Sigmoid colon (tissue), 7 donors: ENCODE results near the gene CAPZA1. TPM values are rescaled to one million over a fixed set of nuclear protein-coding genes. Genes with fewer than 3 reads are reported as not detected.
A peak's percentile ranks its signal among the peaks of the same experiment; 100 is the strongest.
"Not testable (repeated sequence)": the region's sequence is repeated elsewhere in the genome, so short reads cannot be mapped to it uniquely, and the experiment has no call there.

Experiments
- DNase-seq: peaks from one replicate; pipeline ENCODE4 v3.0.0-alpha.2; 2019
- H3K27ac ChIP-seq, 4 donors: fragments of 200-600 bp; sonication (generic); one replicate each; pipeline ENCODE4 v1.5.1; 2016 to 2019; ENCODE audit warnings: mild to moderate bottlenecking in 1 of 4
- H3K27me3 ChIP-seq, 3 donors: fragments of 200-600 bp; sonication (generic); one replicate each; pipeline ENCODE4 v1.5.1; 2019; ENCODE audit warnings: mild to moderate bottlenecking in 1 of 3
- H3K36me3 ChIP-seq, 4 donors: fragments of 200-600 bp; sonication (generic); one replicate each; pipeline ENCODE4 v1.5.1; 2016 to 2019
- H3K4me1 ChIP-seq, 4 donors: fragments of 200-600 bp; sonication (generic); one replicate each; pipeline ENCODE4 v1.5.1; 2017 to 2019
- H3K4me3 ChIP-seq, 4 donors: fragments of 200-600 bp; sonication (generic); one replicate each; pipeline ENCODE4 v1.5.1; 2017 to 2019; ENCODE audit warnings: mild to moderate bottlenecking in 2 of 4, moderate library complexity in 1 of 4
- H3K9me3 ChIP-seq, 4 donors: fragments of 200-600 bp in 3 of 4; sonication (generic) in 3 of 4; one replicate each; pipeline versions ENCODE4 v1.5.1 to v1.6.1; 2013 to 2019
- EP300 ChIP-seq, 4 donors: sonication (generic); formaldehyde crosslinking; IDR thresholded peaks; one replicate each; pipeline ENCODE4 v1.6.1; 2017; ENCODE audit warnings: antibody characterized with exemption in 4 of 4
- POLR2A ChIP-seq, 2 donors: fragments of 450-650 bp; IDR thresholded peaks; one replicate each; pipeline ENCODE4 v1.6.1; 2016; ENCODE audit warnings: antibody characterized with exemption in 2 of 2, mild to moderate bottlenecking in 2 of 2, moderate library complexity in 2 of 2
- POLR2AphosphoS5 ChIP-seq, 4 donors: sonication (generic); formaldehyde crosslinking; IDR thresholded peaks; one replicate each; pipeline ENCODE4 v1.6.1; 2017; ENCODE audit warnings: antibody characterized with exemption in 4 of 4
- WGBS, 2 donors: extraction: QIAGEN DNeasy Blood & Tissue Kit; methylation state at CpG; one replicate each; pipeline ENCODE4 v1.1.7; 2013; 5-methylcytosine and 5-hydroxymethylcytosine counted together
- intact Hi-C: fragments of 100-400 bp; cut with DNase I; formaldehyde crosslinking; loops from one replicate; pipeline ENCODE4 v1.15.1; 2023
- polyA plus RNA-seq, 3 donors: library from polyadenylated mRNA; stranded (reverse); fragments of 200-250 nt; gene quantifications; one replicate each; pipeline ENCODE4 v1.2.3, GENCODE V29; 2013
- total RNA-seq, 4 donors: library from RNA; depleted of rRNA; stranded (reverse); fragments of >200 nt; gene quantifications; one replicate each; pipeline ENCODE4 v1.1.0, GENCODE V29; 2016
- TF ChIP-seq, protein P1 (sequence below), 4 experiments: fragments of 450-650 bp in 3 of 4; fragments of 200-600 bp in 1 of 4; IDR thresholded peaks; one replicate each; pipeline ENCODE4 v1.5.1; 2016 to 2019; ENCODE audit warnings: antibody characterized with exemption in 4 of 4, mild to moderate bottlenecking in 3 of 4, moderate library complexity in 2 of 4
- donor health status: healthy with polysubstance abuse.
- donor health status: Bipolar disorder and iron deficiency.
- donor health status: healthy.

The CAPZA1 gene
- total and polyA plus RNA-seq, 7 donors = 75.9 to 160 (median 90.6) TPM

GRCh38 chr1:112634367-112634766, 14.7 kb downstream of the CAPZA1 start:
- Histone ChIP-seq H3K27me3 (no peaks in the 10 kb centered on the region), H3K36me3 (no peaks in the 10 kb centered on the region), H3K4me1 (peaks cover 0 to 72% (median 35%) of the 10 kb centered on the region in 4 donors), H3K4me3 (no peak overlapping the region), H3K27ac (no peak overlapping the region), H3K9me3 (no peaks in the 10 kb centered on the region)
- DNase-seq = no peak
- intact Hi-C loops = no loop called here
- no peak for TF ChIP-seq EP300 (IDR thresholded peaks at IDR 0.05)

GRCh38 chr1:112636056-112636455, 16.4 kb downstream of the CAPZA1 start:
- H3K4me3 ChIP-seq = no peak overlapping the region
- H3K4me1 ChIP-seq = peaks cover 0 to 55% (median 32%) of the 10 kb centered on the region in 4 donors
- no peak for TF ChIP-seq POLR2A (IDR thresholded peaks at IDR 0.05)
- intact Hi-C loops = no loop called here
- H3K36me3 ChIP-seq = no peaks in the 10 kb centered on the region
- H3K27me3 ChIP-seq = no peaks in the 10 kb centered on the region
- DNase-seq = no peak
- 78 to 79% methylated on average over 2 of the region's 2 CpGs for WGBS, 2 donors
- H3K27ac ChIP-seq = peak overlapping the region in 1 of 4 donors; percentile 5
- H3K9me3 ChIP-seq = no peaks in the 10 kb centered on the region

GRCh38 chr1:112636597-112637253, 17.1 kb downstream of the CAPZA1 start:
- peaks cover 0 to 48% (median 32%) of the 10 kb centered on the region in 4 donors for H3K4me1 ChIP-seq
- peak overlapping the region in 1 of 4 donors; percentile 5 for H3K27ac ChIP-seq

DNA sequence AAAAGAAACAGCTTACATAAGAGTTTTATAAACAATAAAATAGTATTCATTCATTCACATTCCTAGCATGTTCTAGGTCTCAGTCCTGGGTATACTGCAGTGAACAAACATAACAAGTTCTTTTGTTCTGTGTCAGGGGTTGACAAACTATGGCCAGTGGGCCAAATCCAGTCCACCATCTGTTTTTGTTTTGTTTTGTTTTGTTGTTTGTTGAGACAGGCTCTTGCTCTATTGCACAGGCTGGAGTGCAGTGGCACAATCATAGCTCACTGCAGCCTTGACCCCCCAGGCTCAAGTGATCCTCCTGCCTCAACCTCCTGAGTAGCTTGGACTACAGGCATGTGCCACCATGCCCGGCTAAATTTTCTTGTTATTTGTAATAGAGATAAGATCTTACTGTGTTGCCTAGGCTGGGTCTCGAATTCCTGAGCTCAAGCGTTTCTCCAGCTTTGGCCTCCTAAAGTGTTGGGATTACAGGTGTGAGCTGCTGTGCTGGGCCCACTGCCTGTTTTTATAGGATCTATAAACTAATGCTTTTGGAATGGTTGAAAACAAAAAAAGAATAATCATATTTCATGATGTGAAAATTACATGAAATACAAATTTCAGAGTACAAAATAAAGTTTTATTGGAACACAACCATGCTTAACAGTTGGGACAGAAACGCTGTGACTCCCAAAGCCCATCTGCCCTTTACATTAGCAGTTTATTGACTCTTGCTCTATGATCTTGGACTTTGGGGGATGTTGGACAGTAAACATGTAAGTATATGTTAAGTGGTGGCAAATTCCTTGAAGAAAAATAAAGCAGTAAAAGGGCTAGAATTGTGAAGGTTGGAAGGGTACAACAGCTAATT, 17.9 kb downstream of the CAPZA1 start:
- 84 to 86% methylated on average over 4 of the region's 4 CpGs for WGBS, 2 donors
- DNase-seq = no peak
- Histone ChIP-seq H3K36me3 (no peaks in the 10 kb centered on the region), H3K4me1 (peaks cover 0 to 42% (median 32%) of the 10 kb centered on the region in 4 donors), H3K27ac (peak overlapping the region in 1 of 4 donors; percentile 14), H3K9me3 (no peaks in the 10 kb centered on the region), H3K27me3 (no peaks in the 10 kb centered on the region), H3K4me3 (no peak overlapping the region)
- intact Hi-C loops = no loop called here
- TF ChIP-seq, protein P1, sequence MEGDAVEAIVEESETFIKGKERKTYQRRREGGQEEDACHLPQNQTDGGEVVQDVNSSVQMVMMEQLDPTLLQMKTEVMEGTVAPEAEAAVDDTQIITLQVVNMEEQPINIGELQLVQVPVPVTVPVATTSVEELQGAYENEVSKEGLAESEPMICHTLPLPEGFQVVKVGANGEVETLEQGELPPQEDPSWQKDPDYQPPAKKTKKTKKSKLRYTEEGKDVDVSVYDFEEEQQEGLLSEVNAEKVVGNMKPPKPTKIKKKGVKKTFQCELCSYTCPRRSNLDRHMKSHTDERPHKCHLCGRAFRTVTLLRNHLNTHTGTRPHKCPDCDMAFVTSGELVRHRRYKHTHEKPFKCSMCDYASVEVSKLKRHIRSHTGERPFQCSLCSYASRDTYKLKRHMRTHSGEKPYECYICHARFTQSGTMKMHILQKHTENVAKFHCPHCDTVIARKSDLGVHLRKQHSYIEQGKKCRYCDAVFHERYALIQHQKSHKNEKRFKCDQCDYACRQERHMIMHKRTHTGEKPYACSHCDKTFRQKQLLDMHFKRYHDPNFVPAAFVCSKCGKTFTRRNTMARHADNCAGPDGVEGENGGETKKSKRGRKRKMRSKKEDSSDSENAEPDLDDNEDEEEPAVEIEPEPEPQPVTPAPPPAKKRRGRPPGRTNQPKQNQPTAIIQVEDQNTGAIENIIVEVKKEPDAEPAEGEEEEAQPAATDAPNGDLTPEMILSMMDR (IDR thresholded peaks at IDR 0.05) = no peak
- TF ChIP-seq EP300 (IDR thresholded peaks at IDR 0.05) = no peak
- TF ChIP-seq POLR2AphosphoS5 (IDR thresholded peaks at IDR 0.05) = no peak
- TF ChIP-seq POLR2A (IDR thresholded peaks at IDR 0.05) = no peak

More at GRCh38 chr1:112636597-112637253, 17.1 kb downstream of the CAPZA1 start:
- DNase-seq = no peak
- Histone ChIP-seq H3K36me3 (no peaks in the 10 kb centered on the region), H3K4me3 (no peak overlapping the region), H3K9me3 (no peaks in the 10 kb centered on the region), H3K27me3 (no peaks in the 10 kb centered on the region)
- no peak for TF ChIP-seq POLR2A (IDR thresholded peaks at IDR 0.05)
- TF ChIP-seq POLR2AphosphoS5 (IDR thresholded peaks at IDR 0.05) = no peak
- TF ChIP-seq, protein P1 (IDR thresholded peaks at IDR 0.05) = no peak
- no peak for TF ChIP-seq EP300 (IDR thresholded peaks at IDR 0.05)
- intact Hi-C loops = no loop called here

DNA sequence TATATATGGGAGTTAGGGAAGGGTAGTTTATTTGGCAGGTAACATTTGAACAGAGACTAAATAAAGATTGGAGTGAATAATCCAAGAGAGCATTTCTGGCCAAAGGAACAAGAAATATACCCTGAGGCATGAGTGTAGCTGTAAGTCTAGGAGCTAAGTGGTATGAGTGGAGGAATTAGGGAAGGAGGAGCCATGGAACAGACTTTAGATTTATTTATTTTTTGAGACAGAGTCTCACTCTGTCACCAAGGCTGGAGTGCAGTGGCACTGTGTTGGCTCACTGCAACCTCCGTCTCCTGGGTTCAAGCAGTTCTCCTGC, 18.4 kb downstream of the CAPZA1 start:
- no peak overlapping the region for H3K4me3 ChIP-seq
- H3K9me3 ChIP-seq = no peaks in the 10 kb centered on the region
- WGBS, 2 donors = 93 to 98% methylated on average over 1 of the region's 1 CpG
- H3K27ac ChIP-seq = no peak overlapping the region
- peaks cover 0 to 42% (median 32%) of the 10 kb centered on the region in 4 donors for H3K4me1 ChIP-seq
- TF ChIP-seq, protein P1 (IDR thresholded peaks at IDR 0.05) = no peak
- TF ChIP-seq EP300 (IDR thresholded peaks at IDR 0.05) (no peak), POLR2A (IDR thresholded peaks at IDR 0.05) (no peak), POLR2AphosphoS5 (IDR thresholded peaks at IDR 0.05) (no peak)
- intact Hi-C loops = no loop called here
- no peak for DNase-seq
- no peaks in the 10 kb centered on the region for H3K36me3 ChIP-seq
- H3K27me3 ChIP-seq = no peaks in the 10 kb centered on the region

GRCh38 chr1:112640437-112640836, 20.8 kb downstream of the CAPZA1 start:
- intact Hi-C loops = not testable (repeated sequence)
- H3K4me1 ChIP-seq = peaks cover 0 to 28% (median 22%) of the 10 kb centered on the region in 4 donors

More at GRCh38 chr1:112640437-112640836, 20.8 kb downstream of the CAPZA1 start:
- not testable (repeated sequence) for H3K27ac ChIP-seq, H3K4me3 ChIP-seq, DNase-seq, H3K36me3 ChIP-seq, H3K27me3 ChIP-seq, H3K9me3 ChIP-seq
- WGBS, 2 donors = 94% methylated on average over 23 of the region's 23 CpGs
